ENCODE data around the gene SCUBE1. TPM values are rescaled to one million over a fixed set of nuclear protein-coding genes. Genes with fewer than 3 reads are reported as not detected.

Gene SCUBE1
- total and polyA plus RNA-seq, 2 experiments from 2014 or later = not detected

GRCh38 chr22:43249789-43250471 lies 93.2 kb downstream of the SCUBE1 start:
- TF ChIP-seq EZH2 (IDR thresholded peaks at IDR 0.05; ENCODE audit: insufficient read depth, poor library complexity, severe bottlenecking) (no peak), EZH2phosphoT487 (IDR thresholded peaks at IDR 0.05; ENCODE audit: insufficient read depth, low read depth) (no peak)
- Histone ChIP-seq H4K20me1 (ENCODE audit: insufficient read depth) (no peaks in the 10 kb centered on the region), H3K9ac (no peak overlapping the region), H3F3A (ENCODE audit: insufficient read depth) (no peaks in the 10 kb centered on the region), H3K9me3 (ENCODE audit: low read depth) (no peaks in the 10 kb centered on the region), H3K27me3 (replicated peaks; ENCODE audit: insufficient read depth) (peaks cover 6% of the 10 kb centered on the region; the same call in 1 of the 2 replicates), H3K27ac (no peak overlapping the region), H3K36me3 (ENCODE audit: low read depth) (no peaks in the 10 kb centered on the region), H3K79me2 (ENCODE audit: insufficient read depth) (no peaks in the 10 kb centered on the region), H3K4me1 (ENCODE audit: insufficient read depth) (no peaks in the 10 kb centered on the region), H3K4me3 (no peak overlapping the region), H2AFZ (no peak overlapping the region), H3K9me2 (ENCODE audit: insufficient read depth) (no peaks in the 10 kb centered on the region), H3K4me2 (ENCODE audit: unreplicated experiment) (no peak overlapping the region)
- in situ Hi-C loops (cut with MboI) = no loop called here
- no peak for DNase-seq
- WGBS, 2 experiments (ENCODE audit: low coverage in 1 of 2, low lambda C conversion rate in 2 of 2, missing lambda C conversion rate in 2 of 2) = 67% methylated on average over 16 of the region's 16 CpGs

GRCh38 chr22:43247546-43248260 lies 95.5 kb downstream of the SCUBE1 start:
- Histone ChIP-seq H3K9me2 (ENCODE audit: insufficient read depth) (no peaks in the 10 kb centered on the region), H3F3A (ENCODE audit: insufficient read depth) (no peaks in the 10 kb centered on the region), H3K4me1 (ENCODE audit: insufficient read depth) (no peaks in the 10 kb centered on the region), H3K36me3 (ENCODE audit: low read depth) (no peaks in the 10 kb centered on the region), H3K9me3 (ENCODE audit: low read depth) (no peaks in the 10 kb centered on the region), H4K20me1 (ENCODE audit: insufficient read depth) (no peaks in the 10 kb centered on the region), H3K27ac (no peak overlapping the region), H3K9ac (no peak overlapping the region), H3K4me2 (ENCODE audit: unreplicated experiment) (no peak overlapping the region), H2AFZ (no peak overlapping the region), H3K79me2 (ENCODE audit: insufficient read depth) (no peaks in the 10 kb centered on the region), H3K27me3 (replicated peaks; ENCODE audit: insufficient read depth) (peaks cover 6% of the 10 kb centered on the region; the same call in 1 of the 2 replicates), H3K4me3 (no peak overlapping the region)
- no peak for DNase-seq
- TF ChIP-seq EZH2 (IDR thresholded peaks at IDR 0.05; ENCODE audit: insufficient read depth, poor library complexity, severe bottlenecking) (no peak), EZH2phosphoT487 (IDR thresholded peaks at IDR 0.05; ENCODE audit: insufficient read depth, low read depth) (no peak)
- 51 to 58% methylated on average over 10 of the region's 10 CpGs for WGBS, 2 experiments (ENCODE audit: low coverage in 1 of 2, low lambda C conversion rate in 2 of 2, missing lambda C conversion rate in 2 of 2)
- in situ Hi-C loops (cut with MboI) = no loop called here

GRCh38 chr22:43246188-43246587 lies 97.0 kb downstream of the SCUBE1 start:
- TF ChIP-seq EZH2 (IDR thresholded peaks at IDR 0.05; ENCODE audit: insufficient read depth, poor library complexity, severe bottlenecking) = no peak
- H3K9me2 ChIP-seq (ENCODE audit: insufficient read depth) = no peaks in the 10 kb centered on the region
- H3F3A ChIP-seq (ENCODE audit: insufficient read depth) = no peaks in the 10 kb centered on the region
- H4K20me1 ChIP-seq (ENCODE audit: insufficient read depth) = no peaks in the 10 kb centered on the region
- no peaks in the 10 kb centered on the region for H3K9me3 ChIP-seq (ENCODE audit: low read depth)
- no peak overlapping the region for H2AFZ ChIP-seq
- H3K36me3 ChIP-seq (ENCODE audit: low read depth) = no peaks in the 10 kb centered on the region
- no peak overlapping the region for H3K27ac ChIP-seq
- H3K4me2 ChIP-seq (ENCODE audit: unreplicated experiment) = no peak overlapping the region
- DNase-seq = no peak
- 47 to 48% methylated on average over 4 of the region's 4 CpGs for WGBS, 2 experiments (ENCODE audit: low coverage in 1 of 2, low lambda C conversion rate in 2 of 2, missing lambda C conversion rate in 2 of 2)
- H3K4me1 ChIP-seq (ENCODE audit: insufficient read depth) = no peaks in the 10 kb centered on the region
- in situ Hi-C loops (cut with MboI) = no loop called here
- no peaks in the 10 kb centered on the region for H3K79me2 ChIP-seq (ENCODE audit: insufficient read depth)
- H3K27me3 ChIP-seq (replicated peaks; ENCODE audit: insufficient read depth) = peaks cover 4% of the 10 kb centered on the region; the same call in 1 of the 2 replicates
- no peak overlapping the region for H3K9ac ChIP-seq
- H3K4me3 ChIP-seq = no peak overlapping the region

GRCh38 chr22:43245717-43246116 lies 97.5 kb downstream of the SCUBE1 start:
- TF ChIP-seq EZH2phosphoT487 (IDR thresholded peaks at IDR 0.05; ENCODE audit: insufficient read depth, low read depth) = no peak
- no peak for TF ChIP-seq EZH2 (IDR thresholded peaks at IDR 0.05; ENCODE audit: insufficient read depth, poor library complexity, severe bottlenecking)
- H3K79me2 ChIP-seq (ENCODE audit: insufficient read depth) = no peaks in the 10 kb centered on the region
- H3K27ac ChIP-seq = no peak overlapping the region
- no peaks in the 10 kb centered on the region for H4K20me1 ChIP-seq (ENCODE audit: insufficient read depth)
- no peaks in the 10 kb centered on the region; the same call in 1 of the 2 replicates for H3K27me3 ChIP-seq (replicated peaks; ENCODE audit: insufficient read depth)
- H3K9me3 ChIP-seq (ENCODE audit: low read depth) = no peaks in the 10 kb centered on the region
- H3K9me2 ChIP-seq (ENCODE audit: insufficient read depth) = no peaks in the 10 kb centered on the region
- no peaks in the 10 kb centered on the region for H3K4me1 ChIP-seq (ENCODE audit: insufficient read depth)
- H3K36me3 ChIP-seq (ENCODE audit: low read depth) = no peaks in the 10 kb centered on the region
- H2AFZ ChIP-seq = no peak overlapping the region
- H3K9ac ChIP-seq = no peak overlapping the region
- in situ Hi-C loops (cut with MboI) = no loop called here
- H3K4me2 ChIP-seq (ENCODE audit: unreplicated experiment) = no peak overlapping the region
- whole genome bisulfite sequencing, 2 experiments (ENCODE audit: low coverage in 1 of 2, low lambda C conversion rate in 2 of 2, missing lambda C conversion rate in 2 of 2) = 61 to 76% methylated on average over 10 of the region's 10 CpGs
- no peaks in the 10 kb centered on the region for H3F3A ChIP-seq (ENCODE audit: insufficient read depth)
- DNase-seq = no peak
- no peak overlapping the region for H3K4me3 ChIP-seq

Measured in GM23248 (cell line).